Endothelial cell (in vitro differentiated cells): ENCODE data around the gene LPP. TPM values are rescaled to one million over a fixed set of nuclear protein-coding genes. Genes with fewer than 3 reads are reported as not detected.
A peak's percentile ranks its signal among the peaks of the same experiment; 100 is the strongest.

Experiments
- DNase-seq: peaks from one replicate; pipeline ENCODE4 v3.0.0; 2021; ENCODE audit warnings: low spot score
- H3K27ac Mint-ChIP-seq: one replicate; pipeline ENCODE4 v1.8.0; 2021; ENCODE audit warnings: mixed read lengths, inconsistent platforms; ENCODE audit not compliant: unreplicated experiment
- H3K27me3 Mint-ChIP-seq: one replicate; pipeline ENCODE4 v1.8.0; 2021; ENCODE audit warnings: mild to moderate bottlenecking, moderate library complexity, mixed read lengths, inconsistent platforms; ENCODE audit not compliant: unreplicated experiment
- H3K36me3 Mint-ChIP-seq: one replicate; pipeline ENCODE4 v1.8.0; 2021; ENCODE audit warnings: mild to moderate bottlenecking, low read depth, mixed read lengths, inconsistent platforms; ENCODE audit not compliant: unreplicated experiment
- H3K4me1 Mint-ChIP-seq: one replicate; pipeline ENCODE4 v1.8.0; 2021; ENCODE audit warnings: mild to moderate bottlenecking, mixed read lengths, inconsistent platforms; ENCODE audit not compliant: unreplicated experiment
- H3K4me3 Mint-ChIP-seq: one replicate; pipeline ENCODE4 v1.8.0; 2021; ENCODE audit warnings: mild to moderate bottlenecking, mixed read lengths, inconsistent platforms; ENCODE audit not compliant: unreplicated experiment
- H3K9me3 Mint-ChIP-seq: one replicate; pipeline ENCODE4 v1.8.0; 2021; ENCODE audit warnings: mixed read lengths, inconsistent platforms; ENCODE audit not compliant: unreplicated experiment
- total RNA-seq: library from RNA; stranded (reverse); fragmentation: NEBNext Ultra II Directional; extraction: Animal tissue kit (Norgen Biotek cat#: 25700); gene quantifications from one replicate; pipeline ENCODE4 v1.2.1, GENCODE V29; 2021; ENCODE audit not compliant: unreplicated experiment
- TF ChIP-seq, protein P1 (sequence below): fragments of 200-600 bp; sonication (generic); IDR thresholded peaks from one replicate; pipeline ENCODE4 v1.5.0; 2021; ENCODE audit warnings: antibody characterized with exemption; ENCODE audit not compliant: unreplicated experiment

Gene LPP
- total RNA-seq, 1 donor from 2014 or later, result 181 TPM

DNA sequence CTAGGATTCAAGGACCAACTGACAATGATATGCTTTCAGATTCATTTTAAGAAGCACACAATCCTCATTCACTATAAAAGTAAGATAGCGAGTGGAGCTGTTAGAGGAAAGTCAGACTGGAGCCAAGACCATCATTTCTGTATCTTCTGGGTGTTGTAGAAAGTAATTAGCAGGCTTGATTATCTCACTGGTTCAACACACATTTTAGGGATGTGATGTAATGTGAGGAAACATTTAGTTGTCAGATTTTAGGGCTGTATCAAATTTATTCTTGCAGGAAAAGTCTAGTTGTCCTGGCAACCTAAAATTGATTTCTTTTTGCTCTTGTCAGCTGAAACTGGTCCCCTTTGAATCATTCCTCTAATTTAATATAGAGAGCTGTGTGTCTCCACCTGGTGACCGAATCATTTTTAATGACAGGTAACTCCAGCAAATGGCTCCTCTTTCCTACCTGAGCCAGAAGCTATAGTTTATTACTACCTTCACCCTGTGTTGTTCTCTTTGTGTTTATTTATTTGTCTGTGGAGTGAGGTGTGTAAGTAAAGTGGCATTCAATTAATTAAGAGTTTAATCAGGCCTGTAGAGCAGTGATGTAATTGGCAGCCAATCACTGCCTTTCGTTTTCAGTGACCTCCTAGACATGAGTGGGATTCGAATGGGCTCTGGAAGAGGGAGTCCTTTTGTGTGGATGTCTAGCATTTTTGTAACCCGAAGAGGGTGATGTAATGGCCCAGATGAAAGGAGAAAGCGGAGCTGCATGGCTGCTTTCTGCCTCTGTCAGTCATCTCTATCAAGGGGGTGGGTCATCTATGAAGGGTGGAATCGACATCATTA, 125.8 kb downstream of the LPP start:
- Mint-ChIP-seq H3K4me1 (peaks cover 17% of the 10 kb centered on the region), H3K27ac (peak overlapping the region; percentile 19)

DNA sequence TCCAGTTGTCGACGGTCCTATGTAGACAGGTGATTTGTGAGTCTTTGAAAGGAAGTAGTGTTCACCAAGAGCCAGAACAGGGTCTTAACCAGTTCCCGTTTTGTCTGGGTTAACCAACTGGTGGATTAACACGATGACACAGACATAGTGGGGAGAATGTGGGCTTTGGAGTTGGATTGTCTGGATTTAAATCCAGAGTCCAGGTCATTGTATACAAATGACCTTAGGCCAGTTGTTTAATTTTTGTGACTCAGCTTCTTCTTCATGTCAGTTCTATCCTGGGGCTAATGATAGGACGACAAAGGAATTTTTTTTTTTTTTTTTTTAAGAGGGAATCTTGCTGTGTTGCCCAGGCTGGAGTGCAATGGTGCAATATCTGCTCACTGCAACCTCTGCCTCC, 126.7 kb downstream of the LPP start:
- Mint-ChIP-seq H3K9me3 (no peaks in the 10 kb centered on the region), H3K27me3 (peaks cover 1% of the 10 kb centered on the region), H3K4me3 (no peak overlapping the region), H3K27ac (no peak overlapping the region), H3K4me1 (peaks cover 17% of the 10 kb centered on the region), H3K36me3 (peaks cover 5% of the 10 kb centered on the region)
- TF ChIP-seq, protein P1, sequence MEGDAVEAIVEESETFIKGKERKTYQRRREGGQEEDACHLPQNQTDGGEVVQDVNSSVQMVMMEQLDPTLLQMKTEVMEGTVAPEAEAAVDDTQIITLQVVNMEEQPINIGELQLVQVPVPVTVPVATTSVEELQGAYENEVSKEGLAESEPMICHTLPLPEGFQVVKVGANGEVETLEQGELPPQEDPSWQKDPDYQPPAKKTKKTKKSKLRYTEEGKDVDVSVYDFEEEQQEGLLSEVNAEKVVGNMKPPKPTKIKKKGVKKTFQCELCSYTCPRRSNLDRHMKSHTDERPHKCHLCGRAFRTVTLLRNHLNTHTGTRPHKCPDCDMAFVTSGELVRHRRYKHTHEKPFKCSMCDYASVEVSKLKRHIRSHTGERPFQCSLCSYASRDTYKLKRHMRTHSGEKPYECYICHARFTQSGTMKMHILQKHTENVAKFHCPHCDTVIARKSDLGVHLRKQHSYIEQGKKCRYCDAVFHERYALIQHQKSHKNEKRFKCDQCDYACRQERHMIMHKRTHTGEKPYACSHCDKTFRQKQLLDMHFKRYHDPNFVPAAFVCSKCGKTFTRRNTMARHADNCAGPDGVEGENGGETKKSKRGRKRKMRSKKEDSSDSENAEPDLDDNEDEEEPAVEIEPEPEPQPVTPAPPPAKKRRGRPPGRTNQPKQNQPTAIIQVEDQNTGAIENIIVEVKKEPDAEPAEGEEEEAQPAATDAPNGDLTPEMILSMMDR, result no peak
- no peak for DNase-seq

More for the DNA sequence above, 125.8 kb downstream of the LPP start:
- TF ChIP-seq, protein P1, result no peak
- Mint-ChIP-seq H3K27me3 (peaks cover 1% of the 10 kb centered on the region), H3K4me3 (no peak overlapping the region), H3K9me3 (no peaks in the 10 kb centered on the region), H3K36me3 (peaks cover 5% of the 10 kb centered on the region)
- DNase-seq, result no peak

DNA sequence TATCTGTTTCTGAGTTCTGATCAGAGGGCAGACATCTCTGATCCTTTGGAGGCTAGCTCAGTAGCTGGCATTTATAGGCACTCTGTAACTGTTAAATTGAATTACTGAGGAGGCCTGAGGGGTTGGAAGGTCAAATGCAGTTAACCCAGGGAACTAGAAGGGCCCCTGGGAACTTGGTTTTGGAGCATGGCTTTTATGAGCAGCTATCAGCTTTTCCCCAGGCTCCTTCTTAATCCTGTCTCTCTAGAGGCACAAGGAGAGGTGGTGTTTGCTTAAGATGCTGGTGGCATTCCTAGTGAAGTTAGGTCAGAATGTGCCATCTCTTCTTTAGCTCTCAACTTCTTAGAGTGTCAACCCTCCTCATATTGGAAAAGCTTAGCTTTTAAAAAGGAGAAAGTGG, 128.9 kb downstream of the LPP start:
- H3K36me3 Mint-ChIP-seq, result peaks cover 5% of the 10 kb centered on the region
- no peak for DNase-seq
- H3K9me3 Mint-ChIP-seq, result no peaks in the 10 kb centered on the region
- no peak overlapping the region for H3K27ac Mint-ChIP-seq
- no peak overlapping the region for H3K4me3 Mint-ChIP-seq
- TF ChIP-seq, protein P1, result no peak
- peaks cover 1% of the 10 kb centered on the region for H3K27me3 Mint-ChIP-seq
- H3K4me1 Mint-ChIP-seq, result peaks cover 15% of the 10 kb centered on the region

DNA sequence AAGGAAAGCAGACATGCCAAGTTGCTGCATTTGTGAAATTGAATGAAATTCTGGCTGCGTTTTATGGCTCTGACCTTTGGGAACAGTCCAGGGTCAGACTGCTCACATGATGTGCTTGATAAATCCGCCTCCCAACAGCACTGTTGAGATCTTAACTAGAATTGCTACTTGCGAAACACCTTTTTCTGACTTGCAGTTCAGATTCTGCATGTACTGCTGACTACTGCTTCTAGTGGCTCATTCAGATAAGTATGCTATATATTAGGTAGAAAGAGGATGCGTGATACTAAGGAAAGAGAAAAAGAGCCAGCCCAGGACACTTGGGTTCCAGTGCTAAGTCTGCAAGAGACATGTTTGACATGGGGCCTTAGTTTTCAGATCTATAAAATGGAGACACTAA, 129.4 kb downstream of the LPP start:
- H3K27ac Mint-ChIP-seq, result no peak overlapping the region

More for the DNA sequence above, 129.4 kb downstream of the LPP start:
- Mint-ChIP-seq H3K9me3 (no peaks in the 10 kb centered on the region), H3K4me1 (peaks cover 15% of the 10 kb centered on the region), H3K4me3 (no peak overlapping the region), H3K36me3 (peaks cover 5% of the 10 kb centered on the region), H3K27me3 (peaks cover 1% of the 10 kb centered on the region)
- no peak for DNase-seq
- TF ChIP-seq, protein P1, result no peak
